ENCODE results near the gene SYS1.

GRCh38 chr20:45405571-45406259, 42.8 kb downstream of the SYS1 start:
- TF ChIP-seq CTCF (IDR thresholded peaks at IDR 0.05) = no peak
- TF ChIP-seq POLR2A (IDR thresholded peaks at IDR 0.05) = no peak
